Stimulated activated CD4-positive, alpha-beta T cell treated with anti-CD3 and anti-CD28 coated beads, Interleukin-2, amount 100 ng/mL, for 4 hours (primary cell): ENCODE results near the gene NT5C3B.
"Not testable (repeated sequence)": the region's sequence is repeated elsewhere in the genome, so short reads cannot be mapped to it uniquely, and the experiment has no call there.

ENCODE experiments used
- DNase-seq: peaks from one replicate; pipeline ENCODE4 v3.0.0-alpha.2; 2020; ENCODE audit warnings: low read depth

Gene NT5C3B

DNA sequence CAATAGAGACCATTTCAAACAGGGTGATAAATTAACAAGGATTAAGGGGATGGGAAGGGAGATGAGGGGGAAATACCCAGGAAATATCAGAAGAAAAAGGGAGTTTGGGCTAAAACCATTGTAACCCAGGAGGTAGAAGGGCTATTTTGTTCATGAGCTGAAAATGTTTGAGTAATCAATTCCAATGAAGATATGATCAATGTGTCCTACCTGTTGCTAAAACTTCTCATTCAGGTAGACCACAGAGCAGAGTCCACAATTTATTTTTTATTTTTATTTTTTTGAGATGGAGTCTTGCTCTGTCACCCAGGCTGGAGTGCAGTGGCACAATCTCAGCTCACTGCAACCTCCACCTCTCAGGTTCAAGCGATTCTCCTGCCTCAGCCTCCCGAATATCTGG is 3.4 kb upstream of the NT5C3B start:
- not testable (repeated sequence) for DNase-seq

DNA sequence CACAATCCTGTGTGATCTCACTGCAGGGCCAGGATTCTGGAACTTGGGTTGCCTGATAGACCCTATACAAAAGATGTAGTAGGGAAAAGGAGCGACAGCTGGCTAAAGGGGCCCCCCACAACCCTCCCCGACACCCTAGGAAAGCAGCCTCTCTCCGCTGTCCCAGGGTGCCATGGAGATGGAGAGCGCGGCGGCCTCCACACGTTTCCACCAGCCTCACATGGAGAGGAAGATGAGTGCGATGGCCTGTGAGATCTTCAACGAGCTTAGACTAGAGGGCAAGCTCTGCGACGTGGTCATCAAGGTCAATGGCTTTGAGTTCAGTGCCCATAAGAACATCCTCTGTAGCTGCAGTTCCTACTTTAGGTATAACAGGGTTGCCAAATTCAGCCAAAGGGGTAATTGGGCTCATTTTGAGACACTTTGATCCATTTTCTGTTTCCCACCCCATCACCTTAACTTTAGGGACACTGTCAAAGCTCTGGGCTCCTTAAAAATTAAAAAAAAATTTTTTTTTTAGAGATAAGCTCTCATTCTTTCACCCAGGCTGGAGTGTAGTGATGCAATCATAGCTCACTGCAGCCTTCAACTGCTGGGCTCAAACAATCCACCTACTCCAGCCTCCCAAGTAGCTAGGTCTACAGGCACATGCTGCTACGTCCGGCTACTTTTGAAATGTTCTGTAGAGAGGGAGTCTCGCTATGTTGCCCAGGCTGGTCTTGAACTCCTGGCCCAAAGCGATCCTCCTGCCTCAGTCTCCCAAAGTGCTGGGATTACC is 1.9 kb upstream of the NT5C3B start, which contains the start of gene KLHL10:
Gene KLHL10, plus strand, starts transcription at position 65 of the 778 bp plus-strand sequence. Its CDS starts 108 bp downstream, at position 173.
- DNase-seq = no peak

DNA sequence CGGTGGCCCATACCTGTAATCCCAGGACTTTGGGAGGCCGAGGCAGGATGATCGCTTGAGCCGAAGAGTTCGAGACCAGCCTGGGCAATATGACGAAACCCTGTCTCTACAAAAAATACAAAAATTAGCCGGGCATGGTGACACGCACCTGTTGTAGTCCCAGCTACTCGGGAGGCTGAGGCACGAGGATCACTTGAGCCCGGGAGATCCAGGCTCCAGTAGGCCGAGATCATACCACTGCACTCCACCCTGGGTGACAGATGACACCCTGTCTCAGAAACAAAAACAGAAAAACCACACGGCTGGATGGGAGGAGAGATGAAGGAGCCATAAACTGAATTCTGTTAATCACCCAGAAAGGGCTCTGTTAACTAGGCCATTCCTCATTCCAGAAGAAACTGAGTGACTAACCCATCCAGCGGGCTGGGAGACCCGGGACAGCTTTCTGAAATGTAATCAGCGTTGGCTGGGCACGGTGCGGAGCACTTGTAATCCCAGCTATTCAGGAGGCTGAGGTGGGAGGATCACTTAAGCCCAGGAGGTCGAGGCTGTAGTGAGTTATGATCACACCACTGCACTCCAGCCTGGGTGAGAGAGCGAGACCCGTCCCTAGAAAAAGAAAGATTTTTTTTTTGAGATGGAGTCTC is 641 bp upstream of the NT5C3B start:
- no peak for DNase-seq

DNA sequence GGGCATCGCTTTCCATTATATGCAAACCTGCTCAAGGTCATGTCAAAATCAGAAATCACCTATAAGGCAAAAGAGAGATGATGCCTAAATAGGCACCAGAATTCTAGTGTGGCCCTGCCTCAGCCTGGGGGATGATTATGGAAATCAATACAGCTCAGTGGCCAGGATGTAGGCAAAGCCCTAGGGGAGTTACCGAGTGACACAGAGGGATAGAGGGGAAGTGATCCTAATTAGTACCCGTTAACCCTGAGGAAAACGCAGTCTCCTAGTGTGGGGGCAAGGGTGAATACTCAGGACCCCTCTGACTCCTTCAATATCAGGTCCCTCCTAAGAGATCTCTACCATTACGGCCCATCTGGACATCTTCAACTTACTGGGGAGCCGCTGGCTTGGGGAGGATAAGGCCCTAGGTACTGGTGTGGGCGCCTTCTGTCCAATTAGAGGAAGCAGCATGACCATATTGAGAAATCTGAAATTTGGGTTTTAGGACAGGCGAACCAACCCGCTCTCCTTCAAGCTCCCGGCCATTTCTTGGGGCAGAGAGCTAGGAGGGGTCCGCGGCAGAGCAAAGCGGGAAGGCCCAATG is 725 bp downstream of the NT5C3B start:
- DNase-seq = no peak

DNA sequence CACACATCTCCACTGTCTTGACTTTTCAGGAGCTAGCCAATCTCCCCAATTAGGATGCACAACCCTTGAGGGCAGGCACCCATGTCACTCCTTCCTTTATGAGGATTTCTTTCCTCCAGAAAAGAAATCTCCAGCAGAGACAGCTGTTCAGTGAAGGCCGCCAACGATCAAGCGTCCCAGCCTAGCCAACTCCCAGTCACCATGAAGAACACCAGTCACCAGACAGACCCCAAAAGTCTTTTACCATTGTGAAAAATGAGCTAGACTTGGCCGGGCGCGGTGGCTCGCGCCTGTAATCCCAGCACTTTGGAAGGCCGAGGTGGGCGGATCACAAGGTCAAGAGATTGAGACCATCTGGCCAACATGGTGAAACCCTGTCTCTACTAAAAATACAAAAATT is 6.1 kb downstream of the NT5C3B start:
- not testable (repeated sequence) for DNase-seq

DNA sequence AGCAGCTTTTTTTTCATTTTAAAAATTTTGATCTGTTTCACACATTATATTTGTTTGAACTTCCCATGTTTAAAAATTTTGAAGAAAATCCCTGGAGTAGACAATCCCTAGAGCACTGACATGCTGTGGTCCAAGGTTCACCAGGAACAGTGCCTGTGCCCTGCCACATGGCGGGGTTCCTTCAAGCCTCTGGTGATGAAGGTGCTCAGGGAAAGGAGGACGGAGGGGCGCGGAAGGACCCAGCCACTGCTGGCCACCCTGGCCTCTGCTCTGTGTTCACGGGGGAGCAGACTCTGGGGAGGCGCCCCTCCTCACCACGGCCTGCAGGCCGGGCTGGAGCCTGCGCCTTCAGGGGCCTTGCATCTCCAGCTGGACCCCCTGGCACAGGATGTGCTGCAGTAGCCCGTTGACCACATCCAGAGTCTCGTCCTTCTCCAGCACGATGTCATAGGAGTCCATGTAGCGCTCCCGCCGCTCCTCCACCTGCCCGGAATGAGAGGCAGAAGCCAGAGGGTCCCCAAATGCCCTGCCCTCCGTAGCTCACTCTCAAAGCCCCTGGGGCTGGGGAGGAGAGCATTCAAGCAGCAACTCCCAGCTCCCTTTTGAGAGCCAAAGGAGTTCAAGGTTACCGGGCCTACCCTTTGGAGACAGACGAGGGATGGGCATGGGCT is 10.7 kb downstream of the NT5C3B start:
- no peak for DNase-seq

DNA sequence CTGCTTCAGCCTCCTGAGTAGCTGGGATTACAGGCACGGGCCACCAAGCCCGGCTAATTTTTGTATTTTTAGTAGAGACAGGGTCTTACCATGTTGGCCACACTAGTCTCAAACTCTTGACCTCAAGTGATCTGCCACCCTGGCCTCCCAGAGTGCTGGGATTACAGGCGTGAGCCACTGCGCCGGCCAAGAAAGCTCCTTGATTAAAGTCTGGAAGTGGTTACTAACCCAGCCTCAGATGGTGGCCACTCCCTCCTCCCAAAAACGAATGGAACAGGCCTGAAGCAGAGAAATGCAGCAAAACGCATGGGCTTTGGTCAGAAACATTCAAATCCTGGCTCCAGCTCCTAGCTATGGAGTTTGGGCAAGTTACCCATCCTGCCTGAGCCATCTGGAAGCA is 11.9 kb downstream of the NT5C3B start:
- no peak for DNase-seq

DNA sequence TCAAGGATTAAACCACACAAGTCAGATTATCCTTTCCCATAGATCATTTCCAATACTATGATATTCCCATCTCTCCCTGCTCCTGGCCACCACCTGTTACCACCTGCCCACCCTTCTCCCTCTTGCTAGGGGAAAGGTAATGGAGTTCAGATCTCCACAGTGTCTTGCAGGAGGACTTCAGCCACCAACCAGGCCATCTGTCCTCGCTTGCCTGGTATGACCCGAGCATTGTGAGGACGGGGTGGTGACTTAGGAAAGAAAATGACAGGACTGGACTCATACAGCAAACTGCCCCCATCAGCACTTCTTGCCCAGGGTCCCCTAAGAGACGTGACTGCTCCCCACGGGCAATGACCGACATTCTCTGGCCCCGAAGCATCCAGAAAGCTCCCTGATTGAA is 12.5 kb downstream of the NT5C3B start:
- no peak for DNase-seq

DNA sequence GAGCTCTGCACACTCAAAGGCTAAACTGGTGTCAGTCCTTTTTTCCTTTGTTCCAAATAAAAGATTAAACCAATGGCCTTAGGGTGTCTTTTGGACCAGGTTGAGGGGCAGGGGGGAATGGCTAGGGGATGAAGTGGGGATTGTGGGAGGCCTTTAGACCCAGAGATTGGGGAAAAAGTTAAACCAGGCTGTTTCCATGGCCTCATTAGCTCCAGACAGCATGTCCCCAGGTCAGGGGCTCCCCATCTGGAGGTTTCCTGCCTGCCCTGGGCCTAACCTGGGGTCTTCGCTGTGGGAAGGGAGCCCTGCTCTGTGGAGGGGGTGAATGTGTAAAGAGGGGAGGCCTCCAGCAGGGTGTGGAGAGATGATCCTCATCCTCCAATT is 12.9 kb downstream of the NT5C3B start:
- no peak for DNase-seq

DNA sequence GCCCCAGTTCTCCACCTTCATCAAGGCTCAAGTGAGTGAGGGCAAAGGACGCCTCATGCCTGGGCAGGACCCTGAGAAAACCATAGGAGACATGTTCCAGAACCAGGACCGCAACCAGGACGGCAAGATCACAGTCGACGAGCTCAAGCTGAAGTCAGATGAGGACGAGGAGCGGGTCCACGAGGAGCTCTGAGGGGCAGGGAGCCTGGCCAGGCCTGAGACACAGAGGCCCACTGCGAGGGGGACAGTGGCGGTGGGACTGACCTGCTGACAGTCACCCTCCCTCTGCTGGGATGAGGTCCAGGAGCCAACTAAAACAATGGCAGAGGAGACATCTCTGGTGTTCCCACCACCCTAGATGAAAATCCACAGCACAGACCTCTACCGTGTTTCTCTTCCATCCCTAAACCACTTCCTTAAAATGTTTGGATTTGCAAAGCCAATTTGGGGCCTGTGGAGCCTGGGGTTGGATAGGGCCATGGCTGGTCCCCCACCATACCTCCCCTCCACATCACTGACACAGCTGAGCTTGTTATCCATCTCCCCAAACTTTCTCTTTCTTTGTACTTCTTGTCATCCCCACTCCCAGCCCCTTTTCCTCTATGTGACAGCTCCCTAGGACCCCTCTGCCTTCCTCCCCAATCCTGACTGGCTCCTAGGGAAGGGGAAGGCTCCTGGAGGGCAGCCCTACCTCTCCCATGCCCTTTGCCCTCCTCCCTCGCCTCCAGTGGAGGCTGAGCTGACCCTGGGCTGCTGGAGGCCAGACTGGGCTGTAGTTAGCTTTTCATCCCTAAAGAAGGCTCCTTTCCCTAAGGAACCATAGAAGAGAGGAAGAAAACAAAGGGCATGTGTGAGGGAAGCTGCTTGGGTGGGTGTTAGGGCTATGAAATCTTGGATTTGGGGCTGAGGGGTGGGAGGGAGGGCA is 13.6 kb downstream of the NT5C3B start:
- DNase-seq = no peak

DNA sequence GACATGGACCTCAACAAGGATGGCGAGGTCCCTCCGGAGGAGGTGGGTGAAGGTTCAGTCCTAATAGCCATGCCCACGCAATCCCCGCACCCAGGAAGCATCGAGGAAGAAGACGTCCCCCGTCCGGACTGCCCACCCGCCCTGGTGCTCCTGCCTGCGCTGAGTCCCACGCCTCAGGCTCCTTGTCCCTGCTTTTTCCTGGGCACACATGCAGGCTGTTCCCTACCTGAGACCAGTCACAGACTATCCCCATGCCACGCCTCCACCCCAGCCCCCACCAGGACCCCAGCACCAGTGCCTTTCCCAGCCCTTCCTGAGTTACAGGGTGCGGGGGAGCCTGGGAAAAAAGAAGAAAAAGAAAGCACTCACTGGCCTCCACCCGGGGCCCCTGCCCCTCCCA is 14.3 kb downstream of the NT5C3B start:
- no peak for DNase-seq

DNA sequence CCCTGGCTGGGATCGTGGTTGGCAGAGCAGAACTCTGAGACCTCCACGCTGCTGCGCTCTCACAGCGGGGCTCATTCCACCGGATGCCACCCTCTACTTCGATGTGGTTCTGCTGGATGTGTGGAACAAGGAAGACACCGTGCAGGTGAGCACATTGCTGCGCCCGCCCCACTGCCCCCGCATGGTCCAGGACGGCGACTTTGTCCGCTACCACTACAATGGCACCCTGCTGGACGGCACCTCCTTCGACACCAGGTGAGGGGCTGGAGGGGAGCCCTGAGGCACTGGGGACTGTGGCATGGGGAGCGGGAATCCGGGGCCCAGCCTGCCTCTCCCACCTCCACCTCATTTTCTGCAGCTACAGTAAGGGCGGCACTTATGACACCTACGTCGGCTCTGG is 18.0 kb downstream of the NT5C3B start:
- DNase-seq = no peak

DNA sequence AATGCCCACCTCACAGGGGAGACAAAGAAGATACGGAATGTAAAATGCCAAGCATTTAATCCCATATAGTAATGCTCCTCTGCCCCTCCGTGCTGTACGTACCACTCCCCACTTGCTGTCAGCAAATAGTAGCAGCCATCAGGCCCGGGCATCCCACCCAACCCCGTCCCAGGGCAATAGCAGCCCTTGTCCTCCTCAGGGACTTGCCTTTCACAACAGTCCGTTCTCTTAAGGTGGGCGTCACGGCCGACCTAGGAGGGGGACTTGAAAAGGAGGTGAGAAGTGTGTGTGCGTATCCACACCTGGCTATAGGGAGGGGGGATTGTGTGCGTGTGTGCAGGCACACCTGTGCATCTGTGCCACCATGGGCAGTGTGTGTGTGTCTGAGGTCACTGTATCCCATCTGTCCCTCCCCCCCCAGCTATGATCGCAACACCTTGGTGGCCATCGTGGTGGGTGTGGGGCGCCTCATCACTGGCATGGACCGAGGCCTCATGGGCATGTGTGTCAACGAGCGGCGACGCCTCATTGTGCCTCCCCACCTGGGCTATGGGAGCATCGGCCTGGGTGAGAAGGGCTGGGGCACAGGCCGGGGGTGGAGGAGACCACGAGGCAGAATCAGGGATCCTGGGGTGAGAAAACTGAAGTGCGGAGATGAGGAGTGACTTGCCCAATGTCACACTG is 19.3 kb downstream of the NT5C3B start:
- no peak for DNase-seq

DNA sequence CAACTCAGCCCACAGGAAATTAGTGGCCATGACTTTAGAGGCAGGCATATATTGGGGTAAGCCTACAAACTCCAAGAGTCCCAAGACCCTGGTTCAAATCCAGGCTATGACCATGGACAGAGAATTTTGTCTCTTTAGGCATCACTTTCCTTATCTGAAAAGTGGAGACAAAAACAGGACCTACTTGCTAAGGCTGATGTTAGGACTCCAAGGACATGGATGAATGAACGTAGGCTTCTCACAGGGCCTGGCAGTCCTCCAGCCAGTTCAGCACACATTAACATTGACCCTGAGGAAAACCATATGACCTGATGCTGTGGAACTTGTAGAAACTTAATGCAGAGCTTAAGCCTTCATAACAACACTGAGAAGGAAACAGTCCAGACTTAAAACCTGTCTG is 21.8 kb downstream of the NT5C3B start:
- no peak for DNase-seq

DNA sequence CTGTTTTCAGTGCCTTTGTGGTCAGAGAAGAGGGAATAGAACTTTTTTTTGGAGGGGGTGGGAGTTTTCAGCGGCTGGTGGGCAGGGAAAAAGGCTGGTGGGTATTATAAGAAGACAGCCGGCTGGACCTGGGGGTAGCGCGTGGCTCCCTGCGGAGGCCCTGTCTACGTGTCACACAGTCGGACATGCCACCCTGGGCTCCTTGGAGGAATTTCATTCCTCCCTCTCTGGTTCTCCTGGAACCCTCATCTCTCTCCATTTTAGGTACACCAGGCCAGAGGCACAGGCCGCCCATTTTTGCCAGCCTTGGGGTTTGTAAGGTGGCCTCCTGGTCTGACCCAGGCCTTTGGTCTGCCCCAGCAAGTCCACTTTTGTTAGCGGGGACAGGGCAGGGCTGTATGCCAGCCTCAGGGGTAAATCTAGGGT is 22.3 kb downstream of the NT5C3B start:
- no peak for DNase-seq

DNA sequence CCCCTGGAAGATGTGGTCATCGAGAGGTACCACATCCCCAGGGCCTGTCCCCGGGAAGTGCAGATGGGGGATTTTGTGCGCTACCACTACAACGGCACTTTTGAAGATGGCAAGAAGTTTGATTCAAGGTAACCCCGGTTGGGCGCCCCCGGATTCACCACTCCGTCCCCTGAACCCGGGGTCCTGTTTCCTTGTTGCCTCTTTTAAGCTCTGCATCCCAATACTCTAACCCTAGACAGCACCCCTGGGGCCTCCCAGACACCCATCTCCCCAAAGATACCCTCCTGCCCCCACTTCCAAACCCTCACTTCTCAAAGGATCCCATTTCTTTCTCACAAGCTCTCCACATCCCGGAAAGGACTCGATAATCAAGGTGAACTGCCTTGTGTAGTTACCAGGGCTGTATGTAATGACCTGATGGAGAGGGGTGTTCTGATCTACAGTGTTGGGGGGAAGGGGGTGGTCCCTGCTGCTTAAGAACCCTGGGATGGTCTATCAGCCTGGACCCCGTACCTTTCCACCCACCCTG is 22.8 kb downstream of the NT5C3B start:
- DNase-seq = no peak

DNA sequence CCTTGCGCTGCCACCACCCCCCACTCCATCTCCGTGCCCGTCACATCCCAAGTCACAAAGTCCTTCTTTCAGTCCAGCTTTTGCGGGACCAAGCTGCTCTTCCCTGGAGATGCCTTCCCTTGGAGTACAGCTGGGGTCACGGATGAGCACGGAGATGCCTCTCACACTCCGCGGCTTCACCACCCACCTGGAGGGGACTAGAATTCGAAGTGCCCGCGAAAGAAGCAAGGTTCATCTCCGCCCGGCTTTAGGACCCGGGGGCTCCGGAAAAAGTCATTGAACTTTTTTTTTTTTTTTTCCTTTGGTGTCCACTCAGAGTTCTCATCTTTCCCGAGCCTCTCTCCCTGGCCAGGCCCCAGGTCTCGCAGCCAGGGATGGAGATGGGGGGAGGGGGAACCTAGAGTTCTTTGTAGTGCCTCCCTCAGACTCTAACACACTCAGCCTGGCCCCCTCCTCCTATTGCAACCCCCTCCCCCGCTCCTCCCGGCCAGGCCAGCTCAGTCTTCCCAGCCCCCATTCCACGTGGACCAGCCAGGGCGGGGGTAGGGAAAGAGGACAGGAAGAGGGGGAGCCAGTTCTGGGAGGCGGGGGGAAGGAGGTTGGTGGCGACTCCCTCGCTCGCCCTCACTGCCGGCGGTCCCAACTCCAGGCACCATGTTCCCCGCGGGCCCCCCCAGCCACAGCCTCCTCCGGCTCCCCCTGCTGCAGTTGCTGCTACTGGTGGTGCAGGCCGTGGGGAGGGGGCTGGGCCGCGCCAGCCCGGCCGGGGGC is 23.5 kb downstream of the NT5C3B start, which contains the start of gene FKBP10:
Gene FKBP10, plus strand, starts transcription at position 624 of the 771 bp plus-strand sequence. Its CDS starts 31 bp downstream, at position 655.
- DNase-seq = no peak

DNA sequence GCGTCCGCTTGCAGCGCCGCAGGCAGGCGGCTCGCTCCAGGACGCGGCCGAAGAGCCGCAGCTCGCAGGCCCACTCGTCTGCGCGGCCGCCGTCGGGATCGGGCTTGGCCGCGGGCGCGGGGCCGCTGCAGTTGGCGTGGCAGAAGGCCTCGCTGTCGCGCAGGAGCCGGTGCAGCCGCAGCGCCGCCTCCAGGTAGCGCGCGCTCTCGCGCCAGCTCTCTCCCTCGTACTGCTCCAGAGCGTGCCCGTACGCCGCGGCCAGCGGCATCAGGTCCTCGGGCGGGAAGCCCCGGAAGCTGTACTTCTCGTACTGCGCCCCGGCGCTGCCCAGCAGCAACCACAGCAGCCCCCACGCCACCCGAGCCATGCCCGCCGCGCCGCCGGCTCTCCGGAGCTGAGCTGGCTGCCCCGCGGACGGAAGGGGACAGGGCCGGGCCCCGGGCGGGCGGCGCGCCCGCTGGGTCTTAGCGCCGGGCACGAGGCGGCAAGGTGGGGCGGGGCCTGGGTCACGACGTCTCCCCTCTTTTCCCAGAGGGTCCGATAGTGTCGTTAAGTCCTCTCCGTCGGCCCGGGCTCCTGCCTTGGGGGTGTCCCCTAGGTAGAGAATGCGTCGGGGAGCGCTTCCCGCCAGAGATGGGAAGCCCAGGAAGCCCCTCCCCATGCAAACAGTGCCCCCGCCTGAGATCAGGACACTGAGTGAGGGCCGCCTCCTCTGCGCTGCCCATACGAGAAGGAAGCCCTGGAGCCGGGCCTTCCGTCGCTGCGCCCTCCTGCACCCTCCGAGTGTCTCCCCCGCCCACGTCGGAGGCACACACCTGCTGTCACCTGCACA is 24.3 kb downstream of the NT5C3B start, which contains the start of gene P3H4:
Gene P3H4, minus strand, starts transcription at position 401 of the 832 bp plus-strand sequence. Its CDS starts 34 bp downstream, at position 367.
- peak; percentile 50 for DNase-seq
